ENCODE measurements around the gene NLGN1. TPM values are rescaled to one million over a fixed set of nuclear protein-coding genes. Genes with fewer than 3 reads are reported as not detected.

The NLGN1 gene
- total RNA-seq, 1 donor from 2014 or later = not detected

GRCh38 chr3:174199696-174200095 is 802.2 kb downstream of the NLGN1 start:
- H3K27ac Mint-ChIP-seq (ENCODE audit: unreplicated experiment) = no peak overlapping the region
- DNase-seq (ENCODE audit: low spot score) = no peak
- peaks cover 16% of the 10 kb centered on the region for H3K4me1 Mint-ChIP-seq (ENCODE audit: low read depth)
- H3K27me3 Mint-ChIP-seq (ENCODE audit: low read depth) = no peaks in the 10 kb centered on the region
- no peak overlapping the region for H3K4me3 Mint-ChIP-seq (ENCODE audit: unreplicated experiment)
- H3K9me3 Mint-ChIP-seq (ENCODE audit: low read depth) = no peaks in the 10 kb centered on the region
- H3K36me3 Mint-ChIP-seq (ENCODE audit: low read depth) = no peaks in the 10 kb centered on the region
- TF ChIP-seq CTCF (IDR thresholded peaks at IDR 0.05) = no peak

- H3K9me3 Mint-ChIP-seq (ENCODE audit: low read depth) = no peaks in the 10 kb centered on the region
- no peak overlapping the region for H3K27ac Mint-ChIP-seq (ENCODE audit: unreplicated experiment)
- H3K27me3 Mint-ChIP-seq (ENCODE audit: low read depth) = no peaks in the 10 kb centered on the region
- no peak for TF ChIP-seq CTCF (IDR thresholded peaks at IDR 0.05)
- H3K4me1 Mint-ChIP-seq (ENCODE audit: low read depth) = peaks cover 24% of the 10 kb centered on the region
- no peak for DNase-seq (ENCODE audit: low spot score)
- H3K36me3 Mint-ChIP-seq (ENCODE audit: low read depth) = no peaks in the 10 kb centered on the region
- no peak overlapping the region for H3K4me3 Mint-ChIP-seq (ENCODE audit: unreplicated experiment)
Observed at GRCh38 chr3:174202116-174202515, 804.6 kb downstream of the NLGN1 start.

- no peak for TF ChIP-seq CTCF (IDR thresholded peaks at IDR 0.05)
- H3K4me3 Mint-ChIP-seq (ENCODE audit: unreplicated experiment) = no peak overlapping the region
- H3K4me1 Mint-ChIP-seq (ENCODE audit: low read depth) = peaks cover 25% of the 10 kb centered on the region
- no peak for DNase-seq (ENCODE audit: low spot score)
- no peaks in the 10 kb centered on the region for H3K9me3 Mint-ChIP-seq (ENCODE audit: low read depth)
- no peaks in the 10 kb centered on the region for H3K27me3 Mint-ChIP-seq (ENCODE audit: low read depth)
- no peaks in the 10 kb centered on the region for H3K36me3 Mint-ChIP-seq (ENCODE audit: low read depth)
- no peak overlapping the region for H3K27ac Mint-ChIP-seq (ENCODE audit: unreplicated experiment)
Observed at GRCh38 chr3:174202561-174202960, 805.0 kb downstream of the NLGN1 start.

- no peak for DNase-seq (ENCODE audit: low spot score)
- Mint-ChIP-seq H3K4me3 (ENCODE audit: unreplicated experiment) (no peak overlapping the region), H3K9me3 (ENCODE audit: low read depth) (no peaks in the 10 kb centered on the region), H3K27me3 (ENCODE audit: low read depth) (no peaks in the 10 kb centered on the region), H3K27ac (ENCODE audit: unreplicated experiment) (no peak overlapping the region), H3K4me1 (ENCODE audit: low read depth) (peaks cover 22% of the 10 kb centered on the region), H3K36me3 (ENCODE audit: low read depth) (no peaks in the 10 kb centered on the region)
- no peak for TF ChIP-seq CTCF (IDR thresholded peaks at IDR 0.05)
Observed at GRCh38 chr3:174204765-174205164, 807.2 kb downstream of the NLGN1 start.

- no peak for TF ChIP-seq CTCF (IDR thresholded peaks at IDR 0.05)
- no peak for DNase-seq (ENCODE audit: low spot score)
- H3K4me1 Mint-ChIP-seq (ENCODE audit: low read depth) = peaks cover 22% of the 10 kb centered on the region
- no peak overlapping the region for H3K27ac Mint-ChIP-seq (ENCODE audit: unreplicated experiment)
- H3K4me3 Mint-ChIP-seq (ENCODE audit: unreplicated experiment) = no peak overlapping the region
- H3K9me3 Mint-ChIP-seq (ENCODE audit: low read depth) = no peaks in the 10 kb centered on the region
- H3K36me3 Mint-ChIP-seq (ENCODE audit: low read depth) = no peaks in the 10 kb centered on the region
- no peaks in the 10 kb centered on the region for H3K27me3 Mint-ChIP-seq (ENCODE audit: low read depth)
Observed at GRCh38 chr3:174206607-174207192, 809.2 kb downstream of the NLGN1 start.
